GM12878 (cell line): ENCODE measurements around the gene KRTAP1-1. TPM values are rescaled to one million over a fixed set of nuclear protein-coding genes. Genes with fewer than 3 reads are reported as not detected.

Experiments used
- ATAC-seq: fragments of 200-7000 bp; cut with Tn5 transposase; 3 replicates; pipeline ENCODE4 v1.9.1; 2020; ENCODE audit warnings: mild to moderate bottlenecking, moderate library complexity
- BruUV-seq: library from RNA; stranded (reverse); fragments of 400-500 nt; replicated peaks from 2 replicates; lab custom pipeline; 2021; lab: Mats Ljungman, UMichigan
- CTCF ChIA-PET: fragments of 300-600 bp; sonication (Branson Sonifier 250); formaldehyde crosslinking; extraction: SDS; loops from one replicate; lab custom pipeline; 2021; ENCODE audit warnings: inconsistent platforms; lab: Yijun Ruan, JAX
- POLR2A ChIA-PET: fragments of 350-600 bp; formaldehyde crosslinking; extraction: SDS; loops from one replicate; lab custom pipeline; 2021; ENCODE audit warnings: inconsistent platforms; lab: Charles Lee
- RAD21 ChIA-PET: fragments of 300-600 bp; sonication (Branson Sonifier 250); formaldehyde crosslinking; loops from one replicate; lab custom pipeline; 2023; ENCODE audit warnings: antibody characterized with exemption; ENCODE audit not compliant: unreplicated experiment; lab: Charles Lee
- SMC1A ChIA-PET: fragments of 300-600 bp; sonication (Branson Sonifier 250); formaldehyde crosslinking; loops from one replicate; lab custom pipeline; 2023; ENCODE audit not compliant: unreplicated experiment, uncharacterized antibody; lab: Charles Lee
- DNase-seq: peaks from one replicate; pipeline ENCODE4 v3.0.0-alpha.2; 2011; ENCODE audit warnings: low read depth, low spot score
- FAIRE-seq: peaks from 3 replicates; lab custom pipeline; 2011; peaks lifted over from hg19 to GRCh38; lab: Jason Lieb, UNC
- H2AFZ ChIP-seq: 2 replicates; pipeline ENCODE4 v1.6.0; 2011; ENCODE audit warnings: low read depth, low read length, control low read depth; ENCODE audit not compliant: control insufficient read depth
- H3K27ac ChIP-seq: 2 replicates; pipeline ENCODE4 v1.5.1; 2011; ENCODE audit warnings: control low read depth; ENCODE audit not compliant: control insufficient read depth, insufficient read depth
- H3K27me3 ChIP-seq, 2 experiments: replicated peaks in 1 of 2; 2 replicates each; pipeline versions ENCODE4 v1.6.0 to v1.6.1; 2011; ENCODE audit warnings: low read length in 1 of 2; ENCODE audit not compliant: control insufficient read depth in 2 of 2, insufficient read depth in 2 of 2
- H3K36me3 ChIP-seq, 2 experiments: 2 replicates each; pipeline ENCODE4 v1.5.1; 2011; ENCODE audit warnings: low read length in 1 of 2; ENCODE audit not compliant: control insufficient read depth in 2 of 2, insufficient read depth in 2 of 2
- H3K4me1 ChIP-seq: 2 replicates; pipeline ENCODE4 v1.6.1; 2011; ENCODE audit warnings: mild to moderate bottlenecking, low read length, moderate library complexity, mixed read lengths; ENCODE audit not compliant: control insufficient read depth, insufficient read depth
- H3K4me2 ChIP-seq: 2 replicates; pipeline ENCODE4 v1.6.0; 2011; ENCODE audit warnings: control low read depth; ENCODE audit not compliant: control insufficient read depth, insufficient read depth
- H3K4me3 ChIP-seq: fragments of 200-600 bp; sonication (generic); 2 replicates; pipeline ENCODE4 v1.5.1; 2016
- H3K79me2 ChIP-seq: 2 replicates; pipeline ENCODE4 v1.6.0; 2011; ENCODE audit warnings: low read length; ENCODE audit not compliant: control insufficient read depth, insufficient read depth
- H3K9ac ChIP-seq: 2 replicates; pipeline ENCODE4 v1.8.0; 2011; ENCODE audit warnings: low read length, control low read depth, mixed read lengths; ENCODE audit not compliant: control insufficient read depth, insufficient read depth
- H3K9me3 ChIP-seq: replicated peaks from 3 replicates; pipeline ENCODE4 v1.5.1; 2011; ENCODE audit warnings: mild to moderate bottlenecking, low read length; ENCODE audit not compliant: control insufficient read depth, insufficient read depth
- H4K20me1 ChIP-seq: 2 replicates; pipeline ENCODE4 v1.6.0; 2011; ENCODE audit not compliant: control insufficient read depth, insufficient read depth
- BACH1 ChIP-seq: fragments of 450-650 bp; IDR thresholded peaks from 2 replicates; pipeline ENCODE4 v1.6.1; 2017; ENCODE audit warnings: mild to moderate bottlenecking, borderline replicate concordance
- CREB1 ChIP-seq: IDR thresholded peaks from 2 replicates; pipeline ENCODE4 v1.6.1; 2012; ENCODE audit warnings: low read depth, mild to moderate bottlenecking, inconsistent platforms
- IKZF2 ChIP-seq, 2 experiments: fragments of 450-650 bp; IDR thresholded peaks; 2 replicates each; pipeline ENCODE4 v1.6.1; 2017; ENCODE audit warnings: mild to moderate bottlenecking in 2 of 2, moderate library complexity in 2 of 2
- IRF3 ChIP-seq: fragments of 450-650 bp; IDR thresholded peaks from 2 replicates; pipeline ENCODE4 v1.6.1; 2014; ENCODE audit warnings: mild to moderate bottlenecking
- MTA2 ChIP-seq: fragments of 450-650 bp; IDR thresholded peaks from 2 replicates; pipeline ENCODE4 v1.6.1; 2016; ENCODE audit warnings: low read depth, mild to moderate bottlenecking, moderate library complexity
- NKRF ChIP-seq: fragments of 450-650 bp; conservative IDR thresholded peaks from 2 replicates; pipeline ENCODE4 v1.6.1; 2017; ENCODE audit warnings: mild to moderate bottlenecking, moderate library complexity
- NR2C2 ChIP-seq: IDR thresholded peaks from 2 replicates; pipeline ENCODE4 v1.6.1; 2011; ENCODE audit warnings: borderline replicate concordance, low read depth; ENCODE audit not compliant: control insufficient read depth, insufficient read length
- SIX5 ChIP-seq: IDR thresholded peaks from 2 replicates; pipeline ENCODE4 v1.6.1; 2011; ENCODE audit warnings: mild to moderate bottlenecking, low read depth, low read length, moderate library complexity; ENCODE audit not compliant: severe bottlenecking
- SMC3 ChIP-seq: IDR thresholded peaks from 2 replicates; pipeline ENCODE4 v1.6.1; 2011; ENCODE audit warnings: low read length, improper control_type of control experiment, borderline replicate concordance
- WRNIP1 ChIP-seq: IDR thresholded peaks from 2 replicates; pipeline ENCODE4 v1.6.1; 2011; ENCODE audit warnings: low read depth, low read length, improper control_type of control experiment, borderline replicate concordance
- ZBTB4 ChIP-seq: fragments of 450-650 bp; formaldehyde crosslinking; IDR thresholded peaks from 2 replicates; pipeline ENCODE4 v1.4.0; 2022; ENCODE audit warnings: mild to moderate bottlenecking, moderate library complexity
- ZNF217 ChIP-seq: fragments of 450-650 bp; IDR thresholded peaks from 2 replicates; pipeline ENCODE4 v1.6.1; 2017; ENCODE audit warnings: antibody characterized with exemption, mild to moderate bottlenecking
- in situ Hi-C: fragments of 300-500 bp; cut with MboI; formaldehyde crosslinking; loops from 9 replicates; pipeline ENCODE4 v1.14.3; 2018; ENCODE audit warnings: mixed read lengths
- intact Hi-C: fragments of 100-400 bp; cut with micrococcal nuclease; formaldehyde crosslinking; loops from one replicate; pipeline ENCODE4 v1.14.2; 2022; ENCODE audit not compliant: unreplicated experiment
- polyA plus RNA-seq, 11 experiments: library from polyadenylated mRNA; depleted of rRNA in 4 of 11; unstranded in 6 of 11; stranded (reverse) in 5 of 11; fragments of >200 nt; fragmentation: Nextera tagmentation in 4 of 11; fragmentation: Illumina TruSeq in 1 of 11; extraction: Ambion mirVana in 4 of 11; extraction: Trizol in 1 of 11; gene quantifications; 1 replicate in 1 of 11; 2 replicates in 10 of 11; pipeline versions ENCODE4 v1.2.1 to v1.2.3, GENCODE V29; 2011 to 2016; ENCODE audit warnings: inconsistent platforms in 2 of 11, missing spikeins in 2 of 11, low read depth in 1 of 11
- total RNA-seq, 4 experiments: library from RNA; depleted of rRNA in 3 of 4; stranded (reverse); fragments of >200 nt in 3 of 4; fragmentation: Illumina TruSeq in 1 of 4; extraction: Trizol in 1 of 4; gene quantifications; 2 replicates each; pipeline versions ENCODE4 v1.2.1 to v1.2.3, GENCODE V29; 2013 to 2021

The KRTAP1-1 gene
- total and polyA plus RNA-seq, 10 of the 15 experiments (the other 5 are each of a cell fraction or from before 2014, with no cell fraction given), result not detected

- intact Hi-C loops (no loop called here), in situ Hi-C loops (no loop called here)
- ChIA-PET POLR2A (no interaction called here), SMC1A (interaction anchor here (0.9 kb wide), 1 partner anchor 16 kb away, joined by 3 read pairs; no protein-coding TSS in a partner anchor), CTCF (no interaction called here), RAD21 (no interaction called here)
- H2AFZ ChIP-seq, result no peak overlapping the region
- H3K4me2 ChIP-seq, result no peak overlapping the region
- no peaks in the 10 kb centered on the region for H3K4me1 ChIP-seq
- H3K4me3 ChIP-seq, result no peak overlapping the region
- no TSS peak for BruUV-seq
- FAIRE-seq, result no peak
- no peaks in the 10 kb centered on the region; a peak in 1 of 4 replicates for H3K27me3 ChIP-seq
- H3K9me3 ChIP-seq, result no peaks in the 10 kb centered on the region
- H3K36me3 ChIP-seq, result no peaks in the 10 kb centered on the region
- H3K27ac ChIP-seq, result no peak overlapping the region
- no peak for ATAC-seq
- no peaks in the 10 kb centered on the region for H3K79me2 ChIP-seq
- no peak for DNase-seq
- no peak overlapping the region for H3K9ac ChIP-seq
- no peak for TF ChIP-seq CREB1
- no peak for TF ChIP-seq ZBTB4
- no peak for TF ChIP-seq BACH1
- no peak for TF ChIP-seq SMC3
- TF ChIP-seq NKRF, result no peak
- TF ChIP-seq ZNF217, result no peak
- no peak for TF ChIP-seq WRNIP1
- no peak for TF ChIP-seq NR2C2
- no peak for TF ChIP-seq IKZF2 (IDR thresholded peaks at IDR 0.05)
- TF ChIP-seq SIX5, result no peak
- TF ChIP-seq MTA2, result no peak
- no peak for TF ChIP-seq IRF3
- no peaks in the 10 kb centered on the region for H4K20me1 ChIP-seq
Measured at GRCh38 chr17:41052566-41052965, 11.3 kb upstream of the KRTAP1-1 start.
